Measurements from ENCODE around the gene STPG3.
"Not testable (repeated sequence)": the region's sequence is repeated elsewhere in the genome, so short reads cannot be mapped to it uniquely, and the experiment has no call there.

Gene STPG3

GRCh38 chr9:137234758-137235423, 16.2 kb upstream of the STPG3 start:
- H3K36me3 Mint-ChIP-seq = peaks cover 0 to 4% of the 10 kb centered on the region in 2 donors
- DNase-seq = no peak
- H3K4me1 Mint-ChIP-seq = peaks cover 24 to 54% of the 10 kb centered on the region in 2 donors
- H3K9me3 Mint-ChIP-seq = no peaks in the 10 kb centered on the region
- peak; percentile 26 for ATAC-seq (replicated peaks)
- peak overlapping the region; percentile 51 for H3K27ac Mint-ChIP-seq
- peaks cover 0 to 11% of the 10 kb centered on the region in 2 donors for H3K27me3 Mint-ChIP-seq
- peak overlapping the region; percentile 42 to 52 for H3K4me3 Mint-ChIP-seq

GRCh38 chr9:137235424-137236237, 15.5 kb upstream of the STPG3 start:
- Mint-ChIP-seq H3K4me3 (peak overlapping the region; percentile 52 to 61), H3K4me1 (peaks cover 24 to 54% of the 10 kb centered on the region in 2 donors), H3K27me3 (peaks cover 0 to 10% of the 10 kb centered on the region in 2 donors), H3K36me3 (peaks cover 0 to 4% of the 10 kb centered on the region in 2 donors), H3K9me3 (no peaks in the 10 kb centered on the region), H3K27ac (no peak overlapping the region)
- no peak for DNase-seq
- no peak for ATAC-seq (replicated peaks)

GRCh38 chr9:137236238-137236935, 14.7 kb upstream of the STPG3 start:
- ATAC-seq (replicated peaks) = peak; percentile 40 to 43
- Mint-ChIP-seq H3K4me1 (peaks cover 26 to 60% of the 10 kb centered on the region in 2 donors), H3K36me3 (peaks cover 5 to 6% of the 10 kb centered on the region in 2 donors), H3K9me3 (no peaks in the 10 kb centered on the region), H3K4me3 (peak overlapping the region; percentile 46 to 61), H3K27me3 (peaks cover 0 to 10% of the 10 kb centered on the region in 2 donors), H3K27ac (peak overlapping the region; percentile 71)
- peak; percentile 82 for DNase-seq

- Mint-ChIP-seq H3K4me1 (peaks cover 26 to 60% of the 10 kb centered on the region in 2 donors), H3K36me3 (peaks cover 5 to 7% of the 10 kb centered on the region in 2 donors), H3K9me3 (no peaks in the 10 kb centered on the region), H3K4me3 (peak overlapping the region; percentile 46 to 61), H3K27me3 (peaks cover 0 to 6% of the 10 kb centered on the region in 2 donors), H3K27ac (peak overlapping the region; percentile 71)
- DNase-seq = no peak
- no peak for ATAC-seq (replicated peaks)
Measured at GRCh38 chr9:137236936-137237421, 14.1 kb upstream of the STPG3 start.

GRCh38 chr9:137237759-137238726, 13.0 kb upstream of the STPG3 start:
- ATAC-seq (replicated peaks) = no peak
- H3K27me3 Mint-ChIP-seq = no peaks in the 10 kb centered on the region
- peaks cover 16 to 17% of the 10 kb centered on the region in 2 donors for H3K36me3 Mint-ChIP-seq
- DNase-seq = no peak
- no peaks in the 10 kb centered on the region for H3K9me3 Mint-ChIP-seq
- no peak overlapping the region for H3K27ac Mint-ChIP-seq
- H3K4me3 Mint-ChIP-seq = peak overlapping the region; percentile 11 to 57
- peaks cover 32 to 71% of the 10 kb centered on the region in 2 donors for H3K4me1 Mint-ChIP-seq

- Mint-ChIP-seq H3K4me3 (peak overlapping the region; percentile 86 to 94), H3K36me3 (peaks cover 19 to 30% of the 10 kb centered on the region in 2 donors), H3K4me1 (peaks cover 42 to 80% of the 10 kb centered on the region in 2 donors), H3K27ac (peak overlapping the region; percentile 77)
- H3K27me3 Mint-ChIP-seq; H3K9me3 Mint-ChIP-seq; ATAC-seq (replicated peaks); DNase-seq: not testable (repeated sequence)
Measured at GRCh38 chr9:137239541-137240200, 11.4 kb upstream of the STPG3 start.

GRCh38 chr9:137240318-137240840, 10.7 kb upstream of the STPG3 start:
- H3K36me3 Mint-ChIP-seq = peaks cover 18 to 30% of the 10 kb centered on the region in 2 donors
- H3K4me1 Mint-ChIP-seq = peaks cover 35 to 73% of the 10 kb centered on the region in 2 donors
- DNase-seq (no peak), ATAC-seq (replicated peaks) (peak; percentile 44 to 52)
- no peaks in the 10 kb centered on the region for H3K9me3 Mint-ChIP-seq
- peak overlapping the region; percentile 86 to 94 for H3K4me3 Mint-ChIP-seq
- H3K27me3 Mint-ChIP-seq = no peaks in the 10 kb centered on the region
- H3K27ac Mint-ChIP-seq = peak overlapping the region; percentile 71

GRCh38 chr9:137240841-137241489, 10.1 kb upstream of the STPG3 start, which contains the start of gene TUBB4B:
TSS of gene TUBB4B (plus strand) at chr9:137241287. CDS start at chr9:137241361, 74 bp downstream.
- Mint-ChIP-seq H3K4me1 (peaks cover 34 to 70% of the 10 kb centered on the region in 2 donors), H3K9me3 (no peaks in the 10 kb centered on the region)
- ATAC-seq (replicated peaks) = peak; percentile 80 to 82

GRCh38 chr9:137241490-137242268, 9.4 kb upstream of the STPG3 start:
- no peaks in the 10 kb centered on the region for H3K9me3 Mint-ChIP-seq
- peaks cover 32 to 64% of the 10 kb centered on the region in 2 donors for H3K4me1 Mint-ChIP-seq
- H3K36me3 Mint-ChIP-seq = peaks cover 17 to 30% of the 10 kb centered on the region in 2 donors
- no peaks in the 10 kb centered on the region for H3K27me3 Mint-ChIP-seq
- ATAC-seq (replicated peaks) = peak; percentile 20 to 22
- DNase-seq = no peak
- peak overlapping the region; percentile 87 to 94 for H3K4me3 Mint-ChIP-seq
- H3K27ac Mint-ChIP-seq = peak overlapping the region; percentile 88

More at GRCh38 chr9:137240841-137241489, 10.1 kb upstream of the STPG3 start, which contains the start of gene TUBB4B:
- H3K4me3 Mint-ChIP-seq = peak within 1 kb of the TSS; percentile 87 to 94
- H3K27ac Mint-ChIP-seq = peak within 1 kb of the TSS; percentile 99
- peaks cover 17 to 30% of the 10 kb centered on the region in 2 donors for H3K36me3 Mint-ChIP-seq
- DNase-seq = peak; percentile 99
- H3K27me3 Mint-ChIP-seq = no peaks in the 10 kb centered on the region

- peaks cover 17 to 30% of the 10 kb centered on the region in 2 donors for H3K36me3 Mint-ChIP-seq
- H3K4me1 Mint-ChIP-seq = peaks cover 30 to 55% of the 10 kb centered on the region in 2 donors
- ATAC-seq (replicated peaks) (no peak), DNase-seq (no peak)
- H3K27ac Mint-ChIP-seq = peak overlapping the region; percentile 88
- H3K4me3 Mint-ChIP-seq = peak overlapping the region; percentile 79 to 87
- no peaks in the 10 kb centered on the region for H3K9me3 Mint-ChIP-seq
- no peaks in the 10 kb centered on the region for H3K27me3 Mint-ChIP-seq
Measured at GRCh38 chr9:137242269-137243203, 8.6 kb upstream of the STPG3 start.

- not testable (repeated sequence) for H3K27me3 Mint-ChIP-seq; H3K9me3 Mint-ChIP-seq; ATAC-seq (replicated peaks); DNase-seq
- Mint-ChIP-seq H3K4me1 (peaks cover 26 to 48% of the 10 kb centered on the region in 2 donors), H3K4me3 (peak overlapping the region in 1 of 2 donors; percentile 29), H3K36me3 (peaks cover 17 to 30% of the 10 kb centered on the region in 2 donors), H3K27ac (peak overlapping the region; percentile 51)
Measured at GRCh38 chr9:137243266-137243625, 7.8 kb upstream of the STPG3 start.
